GM12873 (cell line): ENCODE results near the gene SYNE2.

Source experiments
- TF ChIP-seq, protein P1 (sequence below): IDR thresholded peaks from 2 replicates; pipeline ENCODE4 v1.5.1; 2012; ENCODE audit warnings: low read depth, mild to moderate bottlenecking, moderate library complexity, low read length, control low read depth; ENCODE audit not compliant: insufficient read depth; ENCODE audit errors: missing control alignments

The SYNE2 gene

DNA sequence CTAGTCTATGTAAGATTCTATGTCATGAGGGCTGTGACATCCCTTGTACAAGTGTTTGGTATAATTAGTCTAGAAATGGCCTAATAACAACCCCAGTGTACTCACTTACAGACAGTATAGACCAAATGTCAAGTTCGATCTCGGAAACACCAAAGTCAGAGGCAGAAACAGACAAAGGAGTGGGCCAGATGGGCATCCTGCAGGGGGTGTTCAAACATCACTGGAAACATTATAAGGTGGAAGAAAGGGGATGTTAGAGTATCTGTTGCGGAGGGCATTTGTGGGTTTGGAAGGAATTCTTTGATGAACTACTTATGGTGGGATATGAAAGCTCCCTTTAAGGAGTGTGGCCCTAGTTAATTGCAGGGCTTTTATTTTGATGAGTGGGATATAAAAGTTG lies 306.8 kb downstream of the SYNE2 start:
- TF ChIP-seq, protein P1, sequence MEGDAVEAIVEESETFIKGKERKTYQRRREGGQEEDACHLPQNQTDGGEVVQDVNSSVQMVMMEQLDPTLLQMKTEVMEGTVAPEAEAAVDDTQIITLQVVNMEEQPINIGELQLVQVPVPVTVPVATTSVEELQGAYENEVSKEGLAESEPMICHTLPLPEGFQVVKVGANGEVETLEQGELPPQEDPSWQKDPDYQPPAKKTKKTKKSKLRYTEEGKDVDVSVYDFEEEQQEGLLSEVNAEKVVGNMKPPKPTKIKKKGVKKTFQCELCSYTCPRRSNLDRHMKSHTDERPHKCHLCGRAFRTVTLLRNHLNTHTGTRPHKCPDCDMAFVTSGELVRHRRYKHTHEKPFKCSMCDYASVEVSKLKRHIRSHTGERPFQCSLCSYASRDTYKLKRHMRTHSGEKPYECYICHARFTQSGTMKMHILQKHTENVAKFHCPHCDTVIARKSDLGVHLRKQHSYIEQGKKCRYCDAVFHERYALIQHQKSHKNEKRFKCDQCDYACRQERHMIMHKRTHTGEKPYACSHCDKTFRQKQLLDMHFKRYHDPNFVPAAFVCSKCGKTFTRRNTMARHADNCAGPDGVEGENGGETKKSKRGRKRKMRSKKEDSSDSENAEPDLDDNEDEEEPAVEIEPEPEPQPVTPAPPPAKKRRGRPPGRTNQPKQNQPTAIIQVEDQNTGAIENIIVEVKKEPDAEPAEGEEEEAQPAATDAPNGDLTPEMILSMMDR: no peak

- TF ChIP-seq, protein P1: no peak
Measured at GRCh38 chr14:64170181-64170580, 317.4 kb downstream of the SYNE2 start.

DNA sequence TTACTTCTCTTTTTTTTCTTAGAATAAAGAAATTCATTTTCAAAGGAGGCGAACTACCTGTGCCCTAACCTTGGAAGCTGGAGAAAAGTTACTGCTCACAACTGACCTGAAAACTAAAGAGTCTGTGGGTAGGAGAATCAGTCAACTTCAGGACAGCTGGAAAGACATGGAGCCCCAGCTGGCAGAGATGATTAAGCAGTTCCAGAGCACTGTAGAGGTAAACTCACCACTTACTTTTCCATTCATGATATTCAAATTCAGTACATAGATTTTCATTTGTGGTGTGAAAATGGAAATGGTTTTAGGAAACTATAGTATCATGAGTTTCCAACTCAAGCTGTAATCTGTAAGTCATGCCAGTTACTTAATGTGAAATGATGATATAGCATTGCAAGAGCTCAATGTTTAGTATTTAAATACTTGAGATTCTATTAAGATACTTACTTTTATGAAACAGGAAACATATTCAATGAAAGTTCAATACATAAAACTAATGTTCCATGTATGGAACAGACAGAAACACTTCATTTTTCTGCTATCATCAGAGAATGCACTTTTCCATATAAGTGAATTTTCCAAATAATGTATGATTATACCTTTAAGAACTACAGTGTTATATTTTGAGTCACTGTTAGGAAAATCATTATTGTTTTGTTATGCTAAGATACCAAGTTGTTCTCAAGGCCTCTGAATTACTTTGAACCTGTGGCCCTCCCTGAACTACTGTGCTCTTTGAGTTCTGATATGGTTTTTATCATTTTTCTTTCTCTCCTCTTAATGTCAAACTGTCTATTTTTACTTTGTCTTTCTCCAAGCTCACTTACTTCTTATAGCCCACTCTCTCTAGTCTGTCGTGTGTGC lies 322.3 kb downstream of the SYNE2 start:
- TF ChIP-seq, protein P1: no peak

DNA sequence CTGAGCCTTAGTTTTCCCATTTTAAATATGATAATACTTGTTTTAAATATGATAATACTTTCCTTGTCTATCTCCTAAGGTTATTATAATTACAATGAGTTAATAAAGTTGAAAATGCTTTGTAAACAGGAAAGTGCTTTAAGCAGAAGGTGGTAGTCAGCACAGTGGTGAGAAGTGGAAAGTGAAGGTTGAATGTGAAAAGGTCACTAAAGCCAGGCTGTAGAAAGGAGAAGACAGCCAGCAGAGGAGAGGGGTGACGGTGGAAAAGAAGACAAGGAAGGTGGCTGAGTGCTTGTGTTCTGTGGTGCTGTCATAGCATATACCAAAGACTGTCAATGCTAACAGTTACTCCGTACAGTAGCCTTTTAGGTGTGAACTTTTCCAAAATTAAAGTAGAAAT lies 323.5 kb downstream of the SYNE2 start:
- TF ChIP-seq, protein P1: no peak

DNA sequence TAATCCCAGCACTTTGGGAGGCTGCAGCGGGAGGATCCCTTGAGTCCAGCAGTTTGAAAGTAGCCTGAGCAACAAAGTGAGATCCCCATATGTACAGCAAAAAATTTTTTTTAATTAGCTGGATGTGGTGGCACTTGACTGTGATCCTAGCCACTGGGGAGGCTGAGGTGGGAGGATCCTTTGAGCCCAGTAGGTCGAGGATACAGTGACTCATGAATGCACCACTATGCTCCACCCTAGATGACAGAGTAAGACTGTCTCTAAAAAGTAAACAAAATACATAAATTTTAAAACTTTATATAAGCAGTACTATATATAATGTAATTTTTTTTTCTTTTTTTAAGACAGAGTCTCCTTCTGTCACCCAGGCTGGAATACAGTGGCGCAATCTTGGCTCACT lies 326.0 kb downstream of the SYNE2 start:
- TF ChIP-seq, protein P1: no peak

GRCh38 chr14:64184103-64184729 lies 331.4 kb downstream of the SYNE2 start:
- TF ChIP-seq, protein P1: no peak

- TF ChIP-seq, protein P1: no peak
Measured at GRCh38 chr14:64185184-64185583, 332.4 kb downstream of the SYNE2 start.
